HepG2 (cell line): Measurements from ENCODE around the gene ZSWIM6.

Experiments
- ADNP ChIP-seq: sonication (generic); formaldehyde crosslinking; IDR thresholded peaks from 2 replicates; pipeline ENCODE4 v1.4.0; 2020; ENCODE audit warnings: missing genetic modification reagents
- ATF3 ChIP-seq: sonication (generic); formaldehyde crosslinking; IDR thresholded peaks from 2 replicates; pipeline ENCODE4 v1.4.0; 2020; ENCODE audit warnings: missing genetic modification reagents
- FOXK1 ChIP-seq: sonication (generic); formaldehyde crosslinking; IDR thresholded peaks from 2 replicates; pipeline ENCODE4 v1.4.0; 2020; ENCODE audit warnings: low read depth, missing genetic modification reagents, borderline replicate concordance
- GLMP ChIP-seq: sonication (generic); formaldehyde crosslinking; IDR thresholded peaks from 2 replicates; pipeline ENCODE4 v1.9.0; 2021; ENCODE audit warnings: missing genetic modification reagents, mild to moderate bottlenecking, borderline replicate concordance
- POLR2AphosphoS5 ChIP-seq: IDR thresholded peaks from 2 replicates; pipeline ENCODE4 v1.6.1; 2012; ENCODE audit warnings: low read depth, low read length
- STAT5B ChIP-seq: sonication (generic); formaldehyde crosslinking; IDR thresholded peaks from 2 replicates; pipeline ENCODE4 v1.4.0; 2020; ENCODE audit warnings: missing genetic modification reagents
- ZNF292 ChIP-seq: sonication (generic); formaldehyde crosslinking; IDR thresholded peaks from 2 replicates; pipeline ENCODE4 v1.8.1; 2022; ENCODE audit warnings: mild to moderate bottlenecking, low read depth, missing genetic modification reagents, borderline replicate concordance
- ZNF83 ChIP-seq: sonication (generic); formaldehyde crosslinking; IDR thresholded peaks from 2 replicates; pipeline ENCODE4 v1.4.0; 2020; ENCODE audit warnings: missing genetic modification reagents, mild to moderate bottlenecking, borderline replicate concordance

GRCh38 chr5:61349935-61350334 lies 17.9 kb downstream of the ZSWIM6 start:
- TF ChIP-seq ZNF83 (CRISPR knock-in tag) (no peak), FOXK1 (CRISPR knock-in tag) (no peak), STAT5B (no peak), ZNF292 (no peak), ADNP (CRISPR knock-in tag) (no peak), ATF3 (CRISPR knock-in tag) (no peak), POLR2AphosphoS5 (no peak), GLMP (CRISPR knock-in tag) (no peak)
